Cardiac fibroblast (primary cell): ENCODE data around the gene ZBTB46.

Experiments used
- DNase-seq, 2 donors: peaks; one replicate each; pipeline versions ENCODE4 v3.0.0 to v3.0.0-alpha.2; 2010; ENCODE audit warnings: low read depth in 2 of 2
- H3K4me3 ChIP-seq, 2 donors: replicated peaks in 1 of 2; 1 replicate in 1 of 2; 2 replicates in 1 of 2; pipeline ENCODE4 v1.5.1; 2011; ENCODE audit warnings: low read depth in 2 of 2, low read length in 2 of 2, mild to moderate bottlenecking in 2 of 2, moderate library complexity in 1 of 2
- TF ChIP-seq, protein P1 (sequence below): IDR thresholded peaks from one replicate; pipeline ENCODE4 v1.5.1; 2011; ENCODE audit warnings: low read depth, mild to moderate bottlenecking, low read length, inconsistent platforms

Gene ZBTB46

DNA sequence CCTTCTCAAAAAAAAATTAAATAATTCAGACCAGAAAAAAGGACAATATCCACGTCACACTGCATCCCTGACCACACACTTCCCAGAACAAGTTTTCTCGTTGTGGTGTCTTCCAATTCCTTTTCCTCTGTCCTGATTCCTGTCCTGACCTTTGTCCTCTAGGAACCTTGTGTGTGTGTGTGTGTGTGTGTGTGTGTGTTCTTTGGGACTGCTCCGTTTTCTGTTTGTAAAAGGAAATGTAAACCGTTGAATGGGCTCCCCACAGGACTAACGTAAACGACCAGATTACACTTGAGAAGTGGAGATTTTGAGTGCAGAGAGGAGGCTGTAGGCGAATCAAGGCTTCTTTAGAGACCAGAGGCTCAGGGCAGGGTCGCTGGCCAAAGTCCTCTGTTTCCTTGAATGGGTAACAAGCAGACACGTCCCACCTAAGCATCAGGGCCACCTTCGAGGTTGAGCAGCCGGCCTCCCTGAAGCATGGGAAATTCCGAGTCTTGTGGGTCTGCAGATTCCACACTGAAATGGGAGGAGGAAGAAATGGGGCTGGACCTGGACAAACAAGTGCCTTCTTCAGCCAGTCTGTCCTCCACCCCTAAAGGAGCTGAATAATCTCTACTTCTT, 7.3 kb downstream of the ZBTB46 start:
- no peak for DNase-seq
- no peak overlapping the region for H3K4me3 ChIP-seq
- TF ChIP-seq, protein P1, sequence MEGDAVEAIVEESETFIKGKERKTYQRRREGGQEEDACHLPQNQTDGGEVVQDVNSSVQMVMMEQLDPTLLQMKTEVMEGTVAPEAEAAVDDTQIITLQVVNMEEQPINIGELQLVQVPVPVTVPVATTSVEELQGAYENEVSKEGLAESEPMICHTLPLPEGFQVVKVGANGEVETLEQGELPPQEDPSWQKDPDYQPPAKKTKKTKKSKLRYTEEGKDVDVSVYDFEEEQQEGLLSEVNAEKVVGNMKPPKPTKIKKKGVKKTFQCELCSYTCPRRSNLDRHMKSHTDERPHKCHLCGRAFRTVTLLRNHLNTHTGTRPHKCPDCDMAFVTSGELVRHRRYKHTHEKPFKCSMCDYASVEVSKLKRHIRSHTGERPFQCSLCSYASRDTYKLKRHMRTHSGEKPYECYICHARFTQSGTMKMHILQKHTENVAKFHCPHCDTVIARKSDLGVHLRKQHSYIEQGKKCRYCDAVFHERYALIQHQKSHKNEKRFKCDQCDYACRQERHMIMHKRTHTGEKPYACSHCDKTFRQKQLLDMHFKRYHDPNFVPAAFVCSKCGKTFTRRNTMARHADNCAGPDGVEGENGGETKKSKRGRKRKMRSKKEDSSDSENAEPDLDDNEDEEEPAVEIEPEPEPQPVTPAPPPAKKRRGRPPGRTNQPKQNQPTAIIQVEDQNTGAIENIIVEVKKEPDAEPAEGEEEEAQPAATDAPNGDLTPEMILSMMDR, result no peak

DNA sequence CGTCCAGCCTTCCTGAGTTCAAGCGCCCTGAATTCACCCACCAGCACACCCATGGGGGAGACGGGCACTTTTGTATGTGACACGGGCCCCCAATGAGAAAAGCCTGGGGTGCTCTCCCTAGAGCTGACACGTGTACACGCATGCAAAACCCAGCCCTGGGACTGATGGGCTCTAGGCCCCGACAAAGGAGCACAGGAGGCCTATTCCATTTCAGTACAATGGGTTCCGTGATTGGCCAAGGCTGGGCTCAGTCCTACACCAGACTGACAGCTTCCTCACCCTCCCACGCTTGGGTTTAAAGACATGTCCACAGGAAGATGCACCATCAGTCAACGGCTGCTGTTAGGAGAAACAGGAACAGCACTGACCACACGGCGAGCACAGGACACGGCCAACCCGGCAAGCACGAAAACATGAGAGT, 8.8 kb downstream of the ZBTB46 start:
- no peak for DNase-seq
- H3K4me3 ChIP-seq, result no peak overlapping the region
- TF ChIP-seq, protein P1, result no peak

DNA sequence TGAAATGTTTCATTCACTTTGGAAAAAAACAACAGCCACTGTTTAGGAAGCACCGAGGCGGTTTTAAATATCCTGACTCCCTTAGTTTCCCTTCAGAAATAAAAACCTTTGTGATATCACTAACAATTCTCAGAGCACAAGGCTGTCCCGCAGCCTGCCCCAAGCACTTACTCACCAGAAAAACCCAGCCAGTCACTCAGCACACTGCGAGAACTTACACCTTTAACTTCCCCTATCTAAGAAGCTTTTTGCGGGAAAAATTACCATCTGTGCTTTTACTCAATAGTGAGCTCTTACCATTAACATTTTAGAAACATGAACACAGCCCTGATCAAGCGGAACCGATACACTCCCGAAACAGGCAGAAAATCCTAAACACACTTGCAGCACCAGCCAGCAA, 9.3 kb downstream of the ZBTB46 start:
- DNase-seq, result no peak
- TF ChIP-seq, protein P1, result no peak

DNA sequence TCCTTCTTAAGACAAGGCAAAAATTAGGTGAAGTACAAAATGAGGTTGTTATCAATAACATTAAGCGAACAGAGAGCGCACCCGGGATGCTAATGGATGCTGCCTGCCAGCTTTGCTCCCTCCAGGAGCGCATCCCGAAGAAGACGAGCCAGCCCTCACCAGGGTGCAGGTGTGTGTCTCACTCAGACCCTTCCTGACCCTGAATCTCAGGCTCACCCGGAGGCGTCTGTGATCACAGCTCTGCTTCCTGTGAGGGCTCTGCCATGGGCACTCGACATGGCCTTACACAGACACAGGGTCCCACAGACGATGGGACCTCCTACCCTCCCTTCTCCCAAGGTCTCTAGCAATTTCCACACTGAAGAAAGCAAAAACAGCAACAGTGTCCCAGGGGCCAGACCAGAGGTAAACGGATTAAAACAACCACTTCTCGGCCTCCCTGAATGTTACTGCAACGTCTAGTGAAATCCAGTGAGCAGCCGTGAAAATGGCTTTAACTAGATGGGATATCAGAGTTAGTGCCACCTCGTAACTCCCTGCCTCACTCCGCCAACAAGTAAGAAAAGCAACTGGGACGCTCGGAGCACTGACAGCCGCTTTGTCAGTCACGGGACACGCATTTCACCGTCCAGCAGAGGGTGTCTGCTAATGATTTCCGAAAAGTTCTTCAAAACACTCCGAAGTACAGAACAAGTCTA, 11.7 kb downstream of the ZBTB46 start:
- peak overlapping the region in 1 of 2 donors; percentile 3 for H3K4me3 ChIP-seq
- TF ChIP-seq, protein P1, result peak; percentile 35
- peak; percentile 39 to 49 for DNase-seq

More for the DNA sequence above, 9.3 kb downstream of the ZBTB46 start:
- H3K4me3 ChIP-seq, result no peak overlapping the region

DNA sequence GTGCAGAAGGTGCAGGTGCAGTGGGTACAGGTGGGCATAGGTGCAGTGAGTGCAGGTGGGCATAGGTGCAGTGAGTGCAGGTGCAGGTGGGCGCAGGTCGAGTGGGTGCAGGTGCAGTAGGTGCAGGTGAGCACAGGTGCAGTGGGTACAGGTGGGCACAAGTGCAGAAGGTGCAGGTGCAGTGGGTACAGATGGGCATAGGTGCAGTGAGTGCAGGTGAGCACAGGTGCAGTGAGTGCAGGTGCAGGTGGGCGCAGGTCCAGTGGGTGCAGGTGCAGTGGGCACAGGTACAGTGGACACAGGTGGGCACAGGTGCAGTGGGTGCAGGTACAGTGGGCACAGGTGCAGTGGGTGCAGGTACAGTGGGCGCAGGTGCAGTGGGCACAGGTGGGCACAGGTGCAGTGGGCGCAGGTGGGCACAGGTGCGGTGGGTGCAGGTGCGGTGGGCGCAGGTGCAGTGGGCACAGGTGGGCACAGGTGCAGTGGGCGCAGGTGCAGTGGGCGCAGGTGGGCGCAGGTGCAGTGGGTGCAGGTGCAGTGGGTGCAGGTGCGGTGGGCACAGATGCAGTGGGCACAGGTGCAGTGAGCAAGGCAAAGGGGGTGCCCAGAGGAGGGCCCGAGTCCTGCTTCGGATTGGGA, 15.3 kb downstream of the ZBTB46 start:
- DNase-seq, result no peak
- no peak overlapping the region for H3K4me3 ChIP-seq

DNA sequence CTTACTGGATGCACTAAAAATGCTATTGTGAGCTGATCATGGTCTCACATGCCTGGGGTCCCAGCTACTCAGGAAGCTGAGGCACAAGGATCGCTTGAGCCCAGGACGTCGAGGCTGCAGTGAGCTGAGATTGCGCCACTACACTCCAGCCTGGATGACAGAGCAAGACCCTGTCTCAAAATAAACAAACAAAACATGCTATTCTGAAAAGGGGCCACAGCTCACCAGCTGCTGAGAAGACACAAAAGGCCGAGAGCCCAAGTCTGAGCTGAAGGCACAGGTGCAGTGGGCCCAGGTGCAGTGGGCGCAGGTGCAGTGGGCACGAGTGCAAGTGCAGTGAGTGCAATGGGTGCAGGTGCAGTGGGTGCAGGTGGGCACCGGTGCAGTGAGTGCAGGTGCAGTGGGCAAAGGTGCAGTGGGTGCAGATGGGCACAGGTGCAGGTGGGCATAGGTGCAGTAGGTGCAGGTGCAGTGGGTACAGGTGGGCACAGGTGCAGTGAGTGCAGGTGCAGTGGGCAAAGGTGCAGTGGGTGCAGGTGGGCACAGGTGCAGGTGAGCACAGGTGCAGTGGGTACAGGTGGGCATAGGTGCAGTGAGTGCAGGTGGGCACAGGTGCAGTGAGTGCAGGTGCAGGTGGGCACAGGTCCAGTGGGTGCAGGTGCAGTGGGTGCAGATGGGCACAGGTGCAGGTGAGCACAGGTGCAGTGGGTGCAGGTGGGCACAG, 16.0 kb downstream of the ZBTB46 start:
- H3K4me3 ChIP-seq, result no peak overlapping the region
- TF ChIP-seq, protein P1, result no peak
- DNase-seq, result no peak

More for the DNA sequence above, 15.3 kb downstream of the ZBTB46 start:
- TF ChIP-seq, protein P1, result no peak
